Retinal pigment epithelial cell (primary cell): ENCODE measurements around the gene DPP7.

ENCODE experiments used
- DNase-seq: peaks from one replicate; pipeline ENCODE4 v3.0.0-alpha.2; 2010; ENCODE audit warnings: low read depth
- H3K4me3 ChIP-seq: 2 replicates; pipeline ENCODE4 v1.5.1; 2011; ENCODE audit warnings: mild to moderate bottlenecking, low read length, control low read depth, moderate library complexity
- CTCF ChIP-seq: conservative IDR thresholded peaks from 2 replicates; pipeline ENCODE4 v1.5.1; 2011; ENCODE audit warnings: low read depth, low read length, control low read depth, inconsistent platforms

The DPP7 gene

DNA sequence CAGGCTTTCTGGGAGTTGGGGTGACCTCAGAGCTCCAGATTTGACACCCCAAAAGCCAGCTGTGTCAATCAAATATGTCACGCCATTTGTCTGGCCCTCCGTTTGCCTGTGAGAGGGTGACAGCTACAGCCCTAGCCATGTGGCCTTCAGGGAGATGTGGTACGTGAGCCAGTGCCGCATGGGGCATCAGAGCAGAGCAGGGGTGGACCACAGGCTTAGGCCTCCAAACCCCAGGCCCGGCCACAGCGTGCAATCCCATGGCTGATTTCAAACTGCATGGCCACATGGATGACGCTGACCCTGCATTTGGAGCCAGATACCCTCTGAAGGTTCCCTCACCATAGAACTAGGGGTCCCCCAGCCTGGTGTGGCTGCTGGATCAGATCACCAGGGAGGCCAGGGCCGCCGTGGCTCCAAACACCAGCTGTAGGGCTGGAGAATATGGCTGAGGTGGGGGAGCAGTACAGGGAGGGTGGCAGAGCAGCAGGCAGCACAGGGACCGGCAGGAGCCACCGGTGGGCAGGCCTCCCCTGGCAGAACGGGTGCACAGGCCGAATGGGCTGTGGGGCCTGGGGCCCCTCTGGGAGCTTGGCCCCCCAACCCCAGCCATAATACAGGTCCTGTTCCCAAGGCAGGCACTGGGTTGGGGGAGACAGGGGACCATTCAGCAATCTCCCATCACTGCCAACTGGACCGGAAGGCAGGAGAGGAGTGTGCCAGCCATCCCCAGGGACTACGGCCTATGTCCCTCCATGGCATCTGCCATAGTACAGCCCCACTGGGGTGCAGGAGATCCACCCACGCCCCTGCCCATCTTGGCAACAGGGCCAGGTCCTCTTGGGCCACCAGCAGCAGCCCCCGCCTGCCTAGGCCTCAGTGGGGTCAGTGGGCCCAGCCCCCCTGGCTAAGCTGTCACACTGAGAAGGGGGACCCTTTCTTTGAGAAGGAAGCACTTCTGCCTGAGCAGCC, 45.7 kb downstream of the DPP7 start:
- no peak for TF ChIP-seq CTCF
- no peak for DNase-seq
- peak overlapping the region; percentile 37 for H3K4me3 ChIP-seq

GRCh38 chr9:137067860-137068538, 46.5 kb downstream of the DPP7 start:
- peak; percentile 91 for TF ChIP-seq CTCF
- no peak for DNase-seq
- H3K4me3 ChIP-seq, result no peak overlapping the region

- TF ChIP-seq CTCF, result no peak
- no peak overlapping the region for H3K4me3 ChIP-seq
- DNase-seq, result no peak
Measured at GRCh38 chr9:137066096-137066861, 48.3 kb downstream of the DPP7 start.

DNA sequence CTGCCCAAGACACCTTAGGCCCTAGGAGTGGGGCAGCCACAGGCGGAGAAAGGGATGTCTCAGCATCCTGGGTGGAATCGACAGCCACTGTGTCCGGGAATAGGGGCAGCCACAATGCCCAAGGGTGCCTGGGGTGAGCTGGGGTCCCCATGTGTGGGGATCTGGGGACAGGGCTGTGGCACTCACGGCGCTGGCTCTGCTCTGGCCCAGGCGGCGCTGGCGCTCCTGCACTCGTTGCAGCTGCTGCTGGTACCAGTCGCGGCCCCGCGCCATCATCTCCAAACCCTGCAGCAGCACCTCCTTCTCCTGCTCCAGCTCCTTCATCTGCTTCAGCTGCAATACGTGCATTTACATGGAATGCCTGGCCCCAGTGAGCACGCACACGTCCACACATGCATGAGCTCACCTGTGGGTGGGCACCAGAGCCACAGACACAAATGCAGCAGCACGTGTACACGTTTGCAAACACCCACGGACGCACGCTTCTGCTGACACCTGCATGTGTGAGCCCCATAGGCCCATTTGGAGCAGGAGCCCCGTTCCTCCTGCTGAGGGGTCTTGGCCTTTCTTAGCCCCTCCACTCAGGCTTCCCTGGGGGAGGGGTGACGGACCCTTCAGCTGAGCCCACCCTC, 49.1 kb downstream of the DPP7 start:
- no peak overlapping the region for H3K4me3 ChIP-seq
- DNase-seq, result no peak
- no peak for TF ChIP-seq CTCF

DNA sequence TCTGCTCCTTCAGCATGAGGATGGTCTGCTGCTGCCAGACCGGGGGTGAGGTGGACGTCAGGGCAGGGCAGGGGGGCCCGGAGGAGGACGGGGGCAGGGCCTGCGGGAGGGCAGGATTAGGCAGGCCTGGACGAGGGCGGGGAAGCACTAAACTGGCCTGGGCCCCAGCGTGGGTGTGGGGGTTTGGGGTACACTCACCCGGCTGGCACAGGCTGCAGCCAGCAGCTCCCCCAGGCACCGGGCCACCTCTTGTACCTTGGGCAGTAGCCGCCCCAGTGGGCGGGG, 49.7 kb downstream of the DPP7 start:
- no peak overlapping the region for H3K4me3 ChIP-seq
- TF ChIP-seq CTCF, result no peak
- no peak for DNase-seq

- TF ChIP-seq CTCF, result peak; percentile 91
- no peak for DNase-seq
- H3K4me3 ChIP-seq, result no peak overlapping the region
Measured at GRCh38 chr9:137064027-137064879, 50.3 kb downstream of the DPP7 start.
